ENCODE measurements around the gene TPRG1.
A peak's percentile ranks its signal among the peaks of the same experiment; 100 is the strongest.

- TF ChIP-seq CTCF (IDR thresholded peaks at IDR 0.05) (peak; percentile 45 to 50 (median 49)), POLR2A (IDR thresholded peaks at IDR 0.05) (no peak), POLR2AphosphoS5 (IDR thresholded peaks at IDR 0.05; ENCODE audit: insufficient read depth in 1 of 2, low read depth in 1 of 2) (peak in 1 of 2 donors; percentile 53)
These were observed 61.6 kb downstream of the TPRG1 start for GRCh38 chr3:189233225-189233858.

All from vagina (tissue), 2 donors.